ENCODE results near the gene RANGAP1.
A peak's percentile ranks its signal among the peaks of the same experiment; 100 is the strongest.
"Not testable (repeated sequence)": the region's sequence is repeated elsewhere in the genome, so short reads cannot be mapped to it uniquely, and the experiment has no call there.

The RANGAP1 gene

GRCh38 chr22:41310336-41310735 is 24.3 kb upstream of the RANGAP1 start:
- H3K4me3 Mint-ChIP-seq: no peak overlapping the region
- ATAC-seq (replicated peaks) (no peak), DNase-seq (no peak)
- peaks cover 18 to 42% of the 10 kb centered on the region in 2 donors for H3K36me3 Mint-ChIP-seq
- no peaks in the 10 kb centered on the region for H3K9me3 Mint-ChIP-seq
- peaks cover 32 to 40% of the 10 kb centered on the region in 2 donors for H3K4me1 Mint-ChIP-seq
- no peak overlapping the region for H3K27ac Mint-ChIP-seq
- no peaks in the 10 kb centered on the region for H3K27me3 Mint-ChIP-seq

- DNase-seq: no peak
These were observed 22.6 kb upstream of the RANGAP1 start for GRCh38 chr22:41308544-41308947.

GRCh38 chr22:41308054-41308453 is 22.1 kb upstream of the RANGAP1 start:
- Mint-ChIP-seq H3K4me1 (peaks cover 38 to 59% of the 10 kb centered on the region in 2 donors), H3K27ac (no peak overlapping the region)

More at GRCh38 chr22:41308544-41308947, 22.6 kb upstream of the RANGAP1 start:
- Mint-ChIP-seq H3K27me3 (no peaks in the 10 kb centered on the region), H3K4me3 (no peak overlapping the region), H3K27ac (no peak overlapping the region), H3K9me3 (no peaks in the 10 kb centered on the region), H3K4me1 (peaks cover 36 to 54% of the 10 kb centered on the region in 2 donors), H3K36me3 (peaks cover 14 to 43% of the 10 kb centered on the region in 2 donors)
- no peak for ATAC-seq (replicated peaks)

GRCh38 chr22:41305646-41306045 is 19.7 kb upstream of the RANGAP1 start:
- peaks cover 10 to 31% of the 10 kb centered on the region in 2 donors for H3K36me3 Mint-ChIP-seq
- no peak overlapping the region for H3K27ac Mint-ChIP-seq

More at GRCh38 chr22:41308054-41308453, 22.1 kb upstream of the RANGAP1 start:
- Mint-ChIP-seq H3K4me3 (no peak overlapping the region), H3K27me3 (no peaks in the 10 kb centered on the region), H3K9me3 (no peaks in the 10 kb centered on the region), H3K36me3 (peaks cover 14 to 39% of the 10 kb centered on the region in 2 donors)
- no peak for ATAC-seq (replicated peaks)
- DNase-seq: no peak

GRCh38 chr22:41302811-41303210 is 16.8 kb upstream of the RANGAP1 start:
- ATAC-seq (replicated peaks): no peak
- peaks cover 29 to 46% of the 10 kb centered on the region in 2 donors for H3K4me1 Mint-ChIP-seq
- no peak for DNase-seq
- no peaks in the 10 kb centered on the region for H3K27me3 Mint-ChIP-seq
- peaks cover 0 to 19% of the 10 kb centered on the region in 2 donors for H3K36me3 Mint-ChIP-seq
- peak overlapping the region; percentile 92 for H3K27ac Mint-ChIP-seq
- peak overlapping the region; percentile 84 to 85 for H3K4me3 Mint-ChIP-seq
- H3K9me3 Mint-ChIP-seq: no peaks in the 10 kb centered on the region

More at GRCh38 chr22:41305646-41306045, 19.7 kb upstream of the RANGAP1 start:
- H3K4me1 Mint-ChIP-seq: peaks cover 41 to 58% of the 10 kb centered on the region in 2 donors
- no peaks in the 10 kb centered on the region for H3K27me3 Mint-ChIP-seq
- DNase-seq: no peak
- ATAC-seq (replicated peaks): no peak
- H3K9me3 Mint-ChIP-seq: no peaks in the 10 kb centered on the region
- H3K4me3 Mint-ChIP-seq: no peak overlapping the region

GRCh38 chr22:41302021-41302767 is 16.2 kb upstream of the RANGAP1 start:
- peaks cover 24 to 40% of the 10 kb centered on the region in 2 donors for H3K4me1 Mint-ChIP-seq
- DNase-seq (peak; percentile 5), ATAC-seq (replicated peaks) (peak; percentile 2 to 8)

GRCh38 chr22:41301085-41302020 is 15.4 kb upstream of the RANGAP1 start, which contains the start of gene ZC3H7B:
ZC3H7B (plus strand) TSS chr22:41301525; CDS start chr22:41320661, 19,136 bp downstream.
- peak within 1 kb of the TSS; percentile 84 to 85 for H3K4me3 Mint-ChIP-seq
- H3K4me1 Mint-ChIP-seq: peaks cover 23 to 39% of the 10 kb centered on the region in 2 donors
- H3K27ac Mint-ChIP-seq: peak within 1 kb of the TSS; percentile 86

More at GRCh38 chr22:41302021-41302767, 16.2 kb upstream of the RANGAP1 start:
- Mint-ChIP-seq H3K36me3 (peaks cover 0 to 13% of the 10 kb centered on the region in 2 donors), H3K27ac (peak overlapping the region; percentile 92), H3K4me3 (peak overlapping the region; percentile 84 to 85), H3K9me3 (no peaks in the 10 kb centered on the region), H3K27me3 (no peaks in the 10 kb centered on the region)

GRCh38 chr22:41300661-41301060 is 14.7 kb upstream of the RANGAP1 start:
- Mint-ChIP-seq H3K36me3 (peaks cover 0 to 10% of the 10 kb centered on the region in 2 donors), H3K9me3 (no peaks in the 10 kb centered on the region), H3K27me3 (no peaks in the 10 kb centered on the region), H3K27ac (peak overlapping the region; percentile 86), H3K4me3 (peak overlapping the region; percentile 72 to 85), H3K4me1 (peaks cover 21 to 36% of the 10 kb centered on the region in 2 donors)
- ATAC-seq (replicated peaks): no peak
- DNase-seq: no peak

More at GRCh38 chr22:41301085-41302020, 15.4 kb upstream of the RANGAP1 start, which contains the start of gene ZC3H7B:
- Mint-ChIP-seq H3K36me3 (peaks cover 0 to 12% of the 10 kb centered on the region in 2 donors), H3K9me3 (no peaks in the 10 kb centered on the region), H3K27me3 (no peaks in the 10 kb centered on the region)
- DNase-seq (peak; percentile 85), ATAC-seq (replicated peaks) (peak; percentile 96 to 97)

- Mint-ChIP-seq H3K36me3 (no peaks in the 10 kb centered on the region), H3K4me3 (no peak overlapping the region), H3K27ac (no peak overlapping the region), H3K4me1 (peaks cover 5 to 8% of the 10 kb centered on the region in 2 donors), H3K27me3 (no peaks in the 10 kb centered on the region), H3K9me3 (no peaks in the 10 kb centered on the region)
- ATAC-seq (replicated peaks): no peak
- DNase-seq: no peak
These were observed 11.1 kb upstream of the RANGAP1 start for GRCh38 chr22:41296826-41297667.

GRCh38 chr22:41294816-41295215 is 8.8 kb upstream of the RANGAP1 start:
- H3K36me3 Mint-ChIP-seq; H3K27me3 Mint-ChIP-seq; H3K4me3 Mint-ChIP-seq; ATAC-seq (replicated peaks); H3K9me3 Mint-ChIP-seq; H3K4me1 Mint-ChIP-seq; H3K27ac Mint-ChIP-seq; DNase-seq: not testable (repeated sequence)

GRCh38 chr22:41290262-41291221 is 4.6 kb upstream of the RANGAP1 start:
- ATAC-seq (replicated peaks) (no peak), DNase-seq (no peak)
- Mint-ChIP-seq H3K4me3 (no peak overlapping the region), H3K27ac (no peak overlapping the region), H3K36me3 (no peaks in the 10 kb centered on the region), H3K27me3 (no peaks in the 10 kb centered on the region), H3K4me1 (peaks cover 4 to 5% of the 10 kb centered on the region in 2 donors), H3K9me3 (no peaks in the 10 kb centered on the region)

GRCh38 chr22:41289671-41290070 is 3.7 kb upstream of the RANGAP1 start:
- no peak for ATAC-seq (replicated peaks)
- Mint-ChIP-seq H3K4me3 (no peak overlapping the region), H3K27ac (no peak overlapping the region), H3K27me3 (no peaks in the 10 kb centered on the region), H3K4me1 (peaks cover 4 to 13% of the 10 kb centered on the region in 2 donors), H3K9me3 (no peaks in the 10 kb centered on the region), H3K36me3 (no peaks in the 10 kb centered on the region)
- DNase-seq: no peak

Measured in stimulated activated naive B cell treated with anti-CD40 and anti-IgM and Interleukin-4, amounts not matched to agents 10 μg/mL and 1 μg/mL and 100 μg/mL, for 72 hours (primary cell).